Activated naive CD4-positive, alpha-beta T cell (primary cell): ENCODE measurements around the gene RNF144A.
"Not testable (repeated sequence)": the region's sequence is repeated elsewhere in the genome, so short reads cannot be mapped to it uniquely, and the experiment has no call there.

Experiments used
- DNase-seq, 4 experiments: peaks; one replicate each; lab custom pipeline; 2025; lab: John Stamatoyannopoulos, UW

The RNF144A gene

DNA sequence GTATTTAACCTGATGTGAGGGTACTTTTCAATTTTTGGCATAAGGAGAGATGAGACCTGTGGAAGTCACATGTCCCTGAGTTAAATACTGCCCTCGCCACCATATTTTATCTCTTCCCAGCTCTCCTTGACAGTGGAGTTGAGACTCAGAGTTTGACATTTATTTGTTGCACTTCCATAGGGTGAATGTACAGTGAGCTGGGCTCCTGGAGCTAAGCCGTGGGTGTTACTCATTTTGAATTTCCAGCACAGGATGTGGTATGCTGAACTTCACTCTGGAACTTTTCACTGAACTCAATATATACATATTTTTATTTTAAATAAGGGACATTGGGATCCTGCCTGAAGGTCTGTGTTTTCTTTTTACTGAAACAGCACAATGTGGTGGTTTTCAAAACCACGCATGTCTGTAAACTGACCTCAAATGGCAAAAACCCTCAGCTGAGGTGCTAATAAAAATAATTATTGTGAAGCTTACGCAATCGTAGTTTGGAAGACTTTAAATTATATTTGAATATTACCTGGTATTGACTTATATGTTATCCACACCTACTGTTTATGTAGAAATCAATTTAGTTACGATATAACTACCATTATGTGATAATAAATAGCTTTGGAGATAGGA lies 12.1 kb downstream of the RNF144A start:
- no peak for DNase-seq

DNA sequence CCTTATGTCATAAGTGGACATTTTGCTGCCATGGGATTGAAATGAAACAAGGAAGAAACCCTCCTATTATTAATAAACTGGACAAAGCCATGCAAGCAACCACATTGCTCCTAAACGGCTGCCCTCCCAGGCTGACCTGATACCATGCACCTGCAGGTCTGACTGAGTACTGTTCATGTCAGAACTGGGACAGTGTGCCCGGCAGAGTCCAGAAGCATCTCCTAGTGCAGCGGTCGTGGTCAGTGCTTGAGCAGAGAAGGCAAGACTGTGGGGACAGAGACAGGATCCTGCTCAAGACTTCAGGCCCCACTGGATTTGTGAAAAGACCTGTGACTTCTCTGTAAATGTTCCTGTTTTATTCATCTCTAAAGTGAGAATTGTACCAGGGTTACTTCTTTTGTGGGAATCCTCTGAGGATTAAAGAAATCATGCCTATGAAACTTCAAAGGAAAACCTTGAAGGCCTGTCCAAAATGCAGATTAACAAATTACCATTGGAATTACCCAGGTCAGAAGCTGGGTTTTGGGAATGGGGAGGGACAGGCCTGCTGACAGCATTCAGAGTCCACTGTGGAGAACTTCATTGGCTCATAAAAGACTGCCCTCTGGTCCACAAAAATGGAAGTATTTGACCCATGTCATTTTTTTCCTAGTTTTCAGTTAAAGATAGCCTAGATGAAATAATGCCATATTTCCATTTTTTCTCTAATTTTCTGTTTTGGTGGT lies 13.9 kb downstream of the RNF144A start:
- no peak for DNase-seq

GRCh38 chr2:6931753-6932152 lies 14.5 kb downstream of the RNF144A start:
- no peak for DNase-seq

- DNase-seq, result no peak
These were observed 15.0 kb downstream of the RNF144A start for GRCh38 chr2:6932206-6932605.

DNA sequence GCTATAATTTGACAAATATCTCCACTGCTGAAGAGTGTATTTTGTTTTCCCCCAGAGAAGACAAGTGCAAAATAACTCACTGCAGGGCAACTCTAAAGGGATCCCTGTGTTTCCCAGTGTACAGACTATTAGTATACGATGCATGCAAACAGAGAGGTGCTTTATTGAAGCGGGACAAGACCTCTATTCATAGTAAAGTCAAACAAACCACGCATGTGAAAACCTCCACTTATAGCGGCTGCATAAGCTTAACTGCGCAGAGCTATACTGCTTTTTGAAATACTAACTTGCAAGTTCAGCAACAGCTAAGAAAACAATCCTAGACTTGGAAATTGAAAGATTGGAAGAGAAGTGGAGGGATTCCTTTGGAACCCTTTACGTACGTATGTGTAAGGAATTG lies 15.6 kb downstream of the RNF144A start:
- no peak for DNase-seq

DNA sequence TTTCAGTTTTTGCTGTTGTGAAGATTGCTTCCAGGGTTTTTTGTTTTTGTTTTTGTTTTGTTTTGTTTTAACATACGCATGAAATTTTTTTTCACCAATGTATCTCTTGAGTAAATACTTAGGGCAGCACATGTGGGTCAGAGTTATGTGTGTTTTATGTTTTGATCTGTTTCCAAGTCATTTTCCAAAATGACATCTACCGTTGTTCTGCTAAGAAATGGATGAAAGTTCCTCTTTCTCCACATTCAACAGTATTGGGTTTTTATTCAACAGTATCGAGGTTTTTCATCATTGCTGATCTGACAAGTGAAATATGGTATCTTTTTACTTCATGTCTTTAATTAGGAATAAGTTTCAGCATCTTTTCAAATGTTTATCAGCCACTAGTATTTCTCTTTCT lies 16.7 kb downstream of the RNF144A start:
- DNase-seq, result no peak

DNA sequence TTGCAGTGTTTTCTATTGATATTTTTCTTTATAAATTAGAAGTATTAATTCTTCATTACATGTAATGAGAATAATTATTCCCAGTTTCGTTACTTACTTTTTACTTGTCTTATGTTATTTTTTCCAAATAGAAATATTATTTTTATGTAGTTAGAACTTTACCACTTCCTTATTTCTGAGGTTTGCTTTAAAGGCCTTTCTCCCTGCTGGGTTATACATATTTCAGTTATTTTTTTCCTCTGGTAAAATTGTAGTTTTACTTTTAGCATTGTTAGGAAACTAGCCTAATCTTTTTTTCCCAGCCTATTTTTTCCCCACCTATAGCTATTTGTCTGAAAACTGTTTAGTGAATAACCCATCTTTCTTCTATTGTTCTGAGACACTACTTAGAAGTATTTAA lies 17.1 kb downstream of the RNF144A start:
- DNase-seq, result no peak

DNA sequence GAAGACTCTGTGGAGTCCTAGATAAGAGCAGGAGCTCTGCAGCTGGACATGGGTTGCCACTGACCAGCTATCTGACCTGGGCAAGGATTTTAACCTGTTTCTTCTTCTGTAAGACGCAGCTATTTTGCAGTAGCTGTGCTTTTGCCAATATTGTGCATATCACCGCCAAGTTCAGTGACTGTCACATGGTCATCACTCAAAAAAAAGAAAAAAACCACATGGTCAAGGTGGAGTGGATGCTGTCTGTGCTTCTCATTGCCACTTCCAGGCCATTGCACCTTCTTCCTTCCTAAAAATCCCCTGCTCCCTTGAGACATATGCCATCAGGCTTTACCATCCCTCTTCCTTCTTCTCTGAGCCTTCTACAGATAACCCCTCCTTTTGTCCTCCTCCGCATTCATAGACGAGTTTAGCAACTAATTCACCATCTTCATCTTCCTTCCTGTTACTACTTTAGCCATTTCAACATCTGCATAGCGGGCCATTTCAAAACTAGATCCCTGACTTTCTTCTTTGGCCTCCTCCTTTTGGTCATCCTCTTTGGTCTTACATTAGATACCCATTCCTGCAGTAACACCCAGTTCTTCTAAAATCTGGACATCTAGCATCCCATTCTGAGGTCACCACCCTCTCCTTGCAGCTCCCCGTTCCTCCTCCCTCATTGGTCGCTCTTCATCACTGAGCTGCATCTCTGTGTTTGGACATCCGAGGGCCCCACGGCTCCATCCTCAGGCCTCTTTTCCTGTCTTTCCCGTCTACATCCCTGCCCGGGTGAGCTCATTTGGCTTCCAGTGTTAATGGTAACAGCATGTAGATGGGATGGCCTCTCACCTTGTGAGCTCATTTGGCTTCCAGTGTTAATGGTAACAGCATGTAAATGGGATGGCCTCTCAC lies 17.8 kb downstream of the RNF144A start:
- no peak for DNase-seq

DNA sequence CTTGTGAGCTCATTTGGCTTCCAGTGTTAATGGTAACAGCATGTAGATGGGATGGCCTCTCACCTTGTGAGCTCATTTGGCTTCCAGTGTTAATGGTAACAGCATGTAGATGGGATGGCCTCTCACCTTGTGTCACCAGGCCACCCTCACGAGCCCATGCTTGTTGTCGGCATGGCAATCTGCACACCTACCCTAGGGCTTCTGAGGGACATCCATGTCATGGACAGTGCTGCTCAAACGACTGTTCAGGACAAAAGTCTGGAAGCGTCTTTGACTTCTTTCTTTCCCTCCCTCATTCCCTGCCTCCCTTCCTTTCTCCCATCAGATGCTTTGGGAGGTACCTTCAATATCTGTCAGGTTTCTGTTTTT lies 18.4 kb downstream of the RNF144A start:
- not testable (repeated sequence) for DNase-seq

- DNase-seq, result no peak
These were observed 19.9 kb downstream of the RNF144A start for GRCh38 chr2:6937157-6937556.

DNA sequence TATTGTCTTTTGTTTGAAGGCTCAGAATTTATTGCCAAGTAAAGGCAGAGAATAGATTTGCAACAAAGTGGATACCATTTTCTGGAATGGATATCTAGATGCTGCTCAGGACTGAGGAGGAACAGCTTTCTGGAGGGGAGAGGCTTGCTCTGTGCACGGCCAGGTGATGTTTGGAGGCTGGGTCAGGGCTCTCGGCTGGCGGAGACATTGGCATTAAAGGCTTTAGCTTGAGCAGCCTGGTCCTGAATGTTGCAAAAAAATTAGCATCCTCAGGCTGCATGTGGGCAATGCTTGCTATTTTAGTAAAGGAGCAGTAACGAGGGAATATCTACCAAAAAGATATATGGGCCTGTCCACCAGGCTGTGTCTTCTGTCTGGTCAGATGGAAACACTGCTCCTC lies 20.4 kb downstream of the RNF144A start:
- DNase-seq, result no peak

DNA sequence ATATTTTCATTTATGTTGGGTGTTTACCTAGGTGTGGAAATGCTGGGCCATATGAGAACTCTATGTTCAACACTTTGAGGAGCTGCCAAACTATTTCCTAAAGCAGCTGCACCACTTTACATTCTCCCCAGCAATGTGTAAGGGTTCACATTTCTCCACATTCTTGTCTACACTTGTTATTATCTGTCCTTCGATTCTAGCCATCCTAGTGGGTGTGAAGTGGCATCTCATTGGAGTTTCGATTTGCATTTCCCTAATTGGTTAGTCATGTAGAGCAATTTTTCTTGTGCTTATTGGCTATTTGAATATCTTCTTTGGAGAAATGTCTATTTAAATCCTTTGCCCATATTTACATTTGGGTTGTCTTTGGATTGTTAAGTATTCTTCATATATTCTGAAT lies 21.9 kb downstream of the RNF144A start:
- DNase-seq, result no peak

DNA sequence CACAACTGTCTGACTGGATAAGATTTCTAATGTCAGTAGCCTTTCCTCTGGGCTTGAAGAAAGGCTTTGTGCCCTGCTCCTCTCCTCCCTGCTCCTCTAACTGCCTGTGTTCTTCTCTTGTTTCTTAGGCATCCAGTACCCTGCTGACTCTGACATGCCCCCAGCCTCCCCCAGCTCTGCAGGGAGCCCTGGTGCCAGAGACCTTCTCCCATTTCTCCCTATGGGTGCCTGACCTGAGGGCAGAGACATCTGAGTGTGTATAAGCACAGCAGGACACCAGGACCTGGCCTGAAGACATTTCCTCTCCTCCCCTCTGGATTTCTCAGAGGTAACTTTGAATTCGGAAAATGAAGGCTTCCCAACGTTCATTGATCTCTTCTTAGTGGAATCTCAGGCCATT lies 23.6 kb downstream of the RNF144A start:
- no peak for DNase-seq

GRCh38 chr2:6941299-6942046 lies 24.3 kb downstream of the RNF144A start:
- DNase-seq, result no peak

DNA sequence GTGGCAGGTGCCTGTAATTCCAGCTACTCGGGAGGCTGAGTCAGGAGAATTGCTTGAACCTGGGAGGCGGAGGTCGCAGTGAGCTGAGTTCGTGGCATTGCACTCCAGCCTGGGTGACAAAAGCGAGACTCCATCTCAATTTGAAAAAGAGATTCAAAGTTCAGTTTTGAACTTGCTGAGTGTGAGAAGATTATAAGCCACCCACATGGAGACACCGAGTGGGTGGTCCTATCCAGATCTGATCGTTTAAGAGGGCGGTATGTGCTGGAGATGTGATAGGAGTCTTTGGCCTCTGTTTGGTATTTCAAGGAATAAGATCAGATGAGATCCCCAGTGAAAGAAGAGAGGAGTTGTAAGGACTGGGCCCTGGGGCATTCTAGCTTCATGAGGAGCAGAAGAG lies 25.6 kb downstream of the RNF144A start:
- no peak for DNase-seq

- no peak for DNase-seq
These were observed 26.3 kb downstream of the RNF144A start for GRCh38 chr2:6943523-6943922.

DNA sequence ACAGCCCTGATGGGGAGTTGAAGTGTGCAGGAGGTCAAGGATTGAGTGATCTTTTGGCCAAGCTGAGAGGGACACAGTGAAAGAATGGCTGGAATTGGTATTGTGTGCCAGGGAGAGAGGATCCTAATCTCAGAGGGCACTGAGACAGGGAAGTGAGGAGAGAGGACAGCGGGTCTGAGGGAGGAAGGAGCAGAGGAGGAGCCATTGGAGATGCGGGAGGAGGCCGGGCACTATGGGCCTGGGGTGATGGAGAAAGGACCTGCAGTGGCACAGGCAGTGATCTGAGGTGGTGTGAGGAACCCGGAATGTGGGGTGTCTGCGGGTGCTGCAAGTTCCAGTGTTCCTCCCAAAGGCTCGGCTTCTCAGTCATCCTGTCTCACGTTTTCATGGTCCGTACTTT lies 26.8 kb downstream of the RNF144A start:
- DNase-seq, result no peak

DNA sequence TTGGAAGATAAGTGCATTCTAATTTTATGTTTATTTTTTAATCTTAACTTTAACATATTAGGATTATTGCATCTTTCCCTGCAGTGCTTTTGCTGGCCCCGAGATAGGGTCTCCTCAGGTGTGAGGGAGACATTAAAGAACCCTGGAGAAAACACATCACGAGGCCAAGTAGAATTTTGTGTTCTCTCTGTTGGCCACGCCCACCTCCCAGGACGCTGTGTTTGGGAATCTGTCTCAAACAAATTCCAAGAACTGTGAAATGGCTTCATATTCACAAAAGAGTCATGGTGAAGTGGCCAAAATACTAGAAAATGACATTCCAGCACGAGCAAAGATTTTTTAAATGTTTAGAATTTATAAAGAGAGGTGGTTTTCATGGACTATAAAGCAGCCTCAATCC lies 27.3 kb downstream of the RNF144A start:
- no peak for DNase-seq

DNA sequence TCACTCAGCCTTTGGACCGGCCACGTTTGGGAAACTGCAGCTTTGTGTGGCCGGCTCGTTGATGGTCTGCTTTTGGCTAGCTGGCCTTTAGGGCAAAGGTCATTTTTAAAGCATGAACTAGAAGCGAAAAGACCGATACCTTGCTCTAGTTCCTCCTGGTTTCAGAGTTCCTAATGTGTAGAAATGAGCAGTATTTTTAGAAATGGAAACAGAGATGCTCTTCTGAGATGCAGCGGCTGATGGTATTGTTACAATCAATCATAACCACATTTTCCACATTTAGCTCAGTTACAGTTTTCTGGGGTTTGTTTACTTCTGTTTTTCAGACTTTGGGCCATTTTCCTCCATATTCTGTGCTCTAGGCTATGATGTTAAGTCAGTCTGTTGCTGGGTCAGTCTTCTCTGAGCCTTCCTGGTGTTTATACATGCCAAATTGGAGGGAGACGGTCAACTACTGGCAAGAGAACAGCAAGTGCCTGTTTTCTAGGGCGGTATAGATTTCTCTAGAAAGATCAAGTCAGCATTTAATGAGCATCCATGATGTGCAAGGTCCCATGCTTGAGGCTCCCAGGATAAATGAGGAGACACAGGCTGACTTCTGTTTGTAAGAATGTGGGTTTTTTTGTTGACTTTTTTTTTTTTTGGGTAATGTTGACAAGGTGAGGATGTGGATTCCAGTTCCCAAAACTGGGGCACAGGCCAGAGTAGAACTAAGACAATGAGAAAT lies 28.0 kb downstream of the RNF144A start:
- DNase-seq, result no peak

DNA sequence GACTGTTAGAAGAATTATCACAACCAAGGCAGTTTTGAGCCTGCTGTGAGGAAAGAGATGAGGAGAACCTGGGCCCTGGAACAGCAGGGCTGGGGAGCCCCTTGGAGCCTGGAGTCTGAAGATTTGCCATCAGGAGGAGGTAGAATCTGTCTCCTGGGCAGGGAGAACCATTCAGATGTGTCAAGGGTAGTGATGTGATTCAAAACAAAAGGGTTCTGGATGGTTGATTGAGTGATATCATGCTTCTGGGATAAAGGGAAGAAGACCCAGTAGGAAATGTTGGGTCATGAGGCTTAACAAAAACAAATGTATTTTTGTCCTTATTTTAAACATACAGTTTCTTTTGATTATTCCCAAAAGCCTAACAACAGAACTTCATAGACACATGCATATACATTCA lies 28.6 kb downstream of the RNF144A start:
- DNase-seq, result no peak

- DNase-seq, result no peak
These were observed 29.5 kb downstream of the RNF144A start for GRCh38 chr2:6946722-6947121.
